ENCODE measurements around the gene ILF2. TPM values are rescaled to one million over a fixed set of nuclear protein-coding genes. Genes with fewer than 3 reads are reported as not detected.

Gene ILF2
- total and polyA plus RNA-seq, 2 of the 13 experiments (the other 11 are each of a cell fraction or from before 2014, with no cell fraction given), result 292 to 366 TPM

DNA sequence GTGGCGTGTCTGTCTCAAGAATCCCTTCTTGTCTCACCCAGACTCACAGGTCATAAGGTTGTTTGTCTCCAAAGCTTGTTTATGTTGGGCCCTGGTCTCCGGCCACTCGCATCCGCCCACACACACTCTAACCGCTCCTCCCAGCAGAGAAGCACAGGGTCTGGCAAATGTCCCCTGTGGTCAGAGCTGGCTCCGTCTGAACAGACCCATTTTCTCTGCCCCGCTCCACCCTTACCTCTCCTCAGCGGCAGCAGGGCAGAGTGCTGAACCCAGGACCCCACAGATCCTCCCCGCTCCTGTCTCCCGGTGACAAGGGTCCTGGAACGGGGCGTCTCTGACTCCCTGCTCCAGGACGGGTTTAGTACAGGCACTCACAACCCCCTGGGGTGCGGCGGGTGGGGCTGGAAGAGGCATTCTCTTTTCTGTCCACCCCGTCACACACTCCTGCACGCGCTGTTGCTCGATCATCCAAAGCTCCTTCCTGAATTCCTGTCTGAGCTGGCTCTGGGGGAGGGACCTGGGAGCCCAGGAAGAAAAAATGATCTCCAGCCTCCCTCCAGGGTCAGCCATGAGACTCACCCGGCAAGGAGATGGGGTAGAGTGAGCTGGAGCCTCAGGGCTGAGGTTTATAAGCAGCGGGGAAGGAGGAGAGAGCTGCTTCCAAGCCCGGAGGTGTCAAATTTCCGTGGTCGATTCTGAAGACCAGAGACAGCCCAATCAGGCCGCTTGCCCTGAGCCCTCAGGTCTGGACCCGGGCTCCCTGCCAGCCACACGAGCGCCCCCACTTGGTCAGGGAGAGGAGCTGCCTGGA lies 43.7 kb downstream of the ILF2 start, which contains the start of gene S100A13 (continued):
- TF ChIP-seq BRCA1 (CRISPR knock-in tag; IDR thresholded peaks at IDR 0.05) (no peak), CREB1 (IDR thresholded peaks at IDR 0.05) (no peak), CREB1 (CRISPR knock-in tag; IDR thresholded peaks at IDR 0.05) (no peak), PHF8 (CRISPR knock-in tag; IDR thresholded peaks at IDR 0.05) (peak; percentile 38; the same call in 1 of the 2 replicates), IRX3 (CRISPR knock-in tag; IDR thresholded peaks at IDR 0.05; ENCODE audit: borderline replicate concordance, low read depth) (no peak), ZC3H13 (CRISPR knock-in tag; IDR thresholded peaks at IDR 0.05) (no peak), ZNF253 (CRISPR knock-in tag; IDR thresholded peaks at IDR 0.05; ENCODE audit: borderline replicate concordance) (no peak), KDM5B (CRISPR knock-in tag; IDR thresholded peaks at IDR 0.05; ENCODE audit: borderline replicate concordance) (no peak; the same call in 1 of the 2 replicates), GABPA (IDR thresholded peaks at IDR 0.05; ENCODE audit: low read depth, low read length) (no peak), GABPA (CRISPR knock-in tag; IDR thresholded peaks at IDR 0.05; ENCODE audit: low read depth) (no peak), RAD51 (IDR thresholded peaks at IDR 0.05; ENCODE audit: borderline replicate concordance) (no peak), GTF2F1 (IDR thresholded peaks at IDR 0.05; ENCODE audit: low read length) (no peak), ELF3 (CRISPR knock-in tag; IDR thresholded peaks at IDR 0.05) (peak; percentile 36; the same call in 1 of the 2 replicates), ZFP36L2 (CRISPR knock-in tag; IDR thresholded peaks at IDR 0.05) (no peak), ZBTB38 (CRISPR knock-in tag; IDR thresholded peaks at IDR 0.05) (peak; percentile 62), PITX1 (CRISPR knock-in tag; IDR thresholded peaks at IDR 0.05) (no peak)
- TF ChIP-seq, protein P1, sequence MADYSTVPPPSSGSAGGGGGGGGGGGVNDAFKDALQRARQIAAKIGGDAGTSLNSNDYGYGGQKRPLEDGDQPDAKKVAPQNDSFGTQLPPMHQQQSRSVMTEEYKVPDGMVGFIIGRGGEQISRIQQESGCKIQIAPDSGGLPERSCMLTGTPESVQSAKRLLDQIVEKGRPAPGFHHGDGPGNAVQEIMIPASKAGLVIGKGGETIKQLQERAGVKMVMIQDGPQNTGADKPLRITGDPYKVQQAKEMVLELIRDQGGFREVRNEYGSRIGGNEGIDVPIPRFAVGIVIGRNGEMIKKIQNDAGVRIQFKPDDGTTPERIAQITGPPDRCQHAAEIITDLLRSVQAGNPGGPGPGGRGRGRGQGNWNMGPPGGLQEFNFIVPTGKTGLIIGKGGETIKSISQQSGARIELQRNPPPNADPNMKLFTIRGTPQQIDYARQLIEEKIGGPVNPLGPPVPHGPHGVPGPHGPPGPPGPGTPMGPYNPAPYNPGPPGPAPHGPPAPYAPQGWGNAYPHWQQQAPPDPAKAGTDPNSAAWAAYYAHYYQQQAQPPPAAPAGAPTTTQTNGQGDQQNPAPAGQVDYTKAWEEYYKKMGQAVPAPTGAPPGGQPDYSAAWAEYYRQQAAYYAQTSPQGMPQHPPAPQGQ (CRISPR knock-in tag; IDR thresholded peaks at IDR 0.05; ENCODE audit: borderline replicate concordance), result no peak
- TF ChIP-seq, protein P2, sequence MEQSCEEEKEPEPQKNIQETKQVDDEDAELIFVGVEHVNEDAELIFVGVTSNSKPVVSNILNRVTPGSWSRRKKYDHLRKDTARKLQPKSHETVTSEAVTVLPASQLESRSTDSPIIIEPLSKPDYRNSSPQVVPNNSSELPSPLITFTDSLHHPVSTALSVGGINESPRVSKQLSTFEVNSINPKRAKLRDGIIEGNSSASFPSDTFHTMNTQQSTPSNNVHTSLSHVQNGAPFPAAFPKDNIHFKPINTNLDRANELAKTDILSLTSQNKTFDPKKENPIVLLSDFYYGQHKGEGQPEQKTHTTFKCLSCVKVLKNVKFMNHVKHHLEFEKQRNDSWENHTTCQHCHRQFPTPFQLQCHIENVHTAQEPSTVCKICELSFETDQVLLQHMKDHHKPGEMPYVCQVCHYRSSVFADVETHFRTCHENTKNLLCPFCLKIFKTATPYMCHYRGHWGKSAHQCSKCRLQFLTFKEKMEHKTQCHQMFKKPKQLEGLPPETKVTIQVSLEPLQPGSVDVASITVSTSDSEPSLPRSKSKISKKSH (CRISPR knock-in tag; IDR thresholded peaks at IDR 0.05; ENCODE audit: borderline replicate concordance), result 0 out of 2 replicates have a peak, but pooled peaks have one; percentile 18
- TF ChIP-seq, protein P3, sequence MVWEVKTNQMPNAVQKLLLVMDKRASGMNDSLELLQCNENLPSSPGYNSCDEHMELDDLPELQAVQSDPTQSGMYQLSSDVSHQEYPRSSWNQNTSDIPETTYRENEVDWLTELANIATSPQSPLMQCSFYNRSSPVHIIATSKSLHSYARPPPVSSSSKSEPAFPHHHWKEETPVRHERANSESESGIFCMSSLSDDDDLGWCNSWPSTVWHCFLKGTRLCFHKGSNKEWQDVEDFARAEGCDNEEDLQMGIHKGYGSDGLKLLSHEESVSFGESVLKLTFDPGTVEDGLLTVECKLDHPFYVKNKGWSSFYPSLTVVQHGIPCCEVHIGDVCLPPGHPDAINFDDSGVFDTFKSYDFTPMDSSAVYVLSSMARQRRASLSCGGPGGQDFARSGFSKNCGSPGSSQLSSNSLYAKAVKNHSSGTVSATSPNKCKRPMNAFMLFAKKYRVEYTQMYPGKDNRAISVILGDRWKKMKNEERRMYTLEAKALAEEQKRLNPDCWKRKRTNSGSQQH (CRISPR knock-in tag; IDR thresholded peaks at IDR 0.05; ENCODE audit: low read depth), result no peak
- TF ChIP-seq, protein P4, sequence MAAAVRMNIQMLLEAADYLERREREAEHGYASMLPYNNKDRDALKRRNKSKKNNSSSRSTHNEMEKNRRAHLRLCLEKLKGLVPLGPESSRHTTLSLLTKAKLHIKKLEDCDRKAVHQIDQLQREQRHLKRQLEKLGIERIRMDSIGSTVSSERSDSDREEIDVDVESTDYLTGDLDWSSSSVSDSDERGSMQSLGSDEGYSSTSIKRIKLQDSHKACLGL (CRISPR knock-in tag; IDR thresholded peaks at IDR 0.05), result no peak
- TF ChIP-seq, protein P5, sequence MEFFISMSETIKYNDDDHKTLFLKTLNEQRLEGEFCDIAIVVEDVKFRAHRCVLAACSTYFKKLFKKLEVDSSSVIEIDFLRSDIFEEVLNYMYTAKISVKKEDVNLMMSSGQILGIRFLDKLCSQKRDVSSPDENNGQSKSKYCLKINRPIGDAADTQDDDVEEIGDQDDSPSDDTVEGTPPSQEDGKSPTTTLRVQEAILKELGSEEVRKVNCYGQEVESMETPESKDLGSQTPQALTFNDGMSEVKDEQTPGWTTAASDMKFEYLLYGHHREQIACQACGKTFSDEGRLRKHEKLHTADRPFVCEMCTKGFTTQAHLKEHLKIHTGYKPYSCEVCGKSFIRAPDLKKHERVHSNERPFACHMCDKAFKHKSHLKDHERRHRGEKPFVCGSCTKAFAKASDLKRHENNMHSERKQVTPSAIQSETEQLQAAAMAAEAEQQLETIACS (CRISPR knock-in tag; IDR thresholded peaks at IDR 0.05), result no peak
- TF ChIP-seq, protein P6, sequence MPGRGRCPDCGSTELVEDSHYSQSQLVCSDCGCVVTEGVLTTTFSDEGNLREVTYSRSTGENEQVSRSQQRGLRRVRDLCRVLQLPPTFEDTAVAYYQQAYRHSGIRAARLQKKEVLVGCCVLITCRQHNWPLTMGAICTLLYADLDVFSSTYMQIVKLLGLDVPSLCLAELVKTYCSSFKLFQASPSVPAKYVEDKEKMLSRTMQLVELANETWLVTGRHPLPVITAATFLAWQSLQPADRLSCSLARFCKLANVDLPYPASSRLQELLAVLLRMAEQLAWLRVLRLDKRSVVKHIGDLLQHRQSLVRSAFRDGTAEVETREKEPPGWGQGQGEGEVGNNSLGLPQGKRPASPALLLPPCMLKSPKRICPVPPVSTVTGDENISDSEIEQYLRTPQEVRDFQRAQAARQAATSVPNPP (CRISPR knock-in tag; IDR thresholded peaks at IDR 0.05), result no peak
